GM12874 (cell line): ENCODE results near the gene COL2A1.

ENCODE experiments used
- CTCF ChIP-seq: IDR thresholded peaks from 2 replicates; pipeline ENCODE4 v1.5.1; 2011; ENCODE audit warnings: low read depth, mild to moderate bottlenecking, control low read depth, low read length, moderate library complexity; ENCODE audit not compliant: insufficient read depth

COL2A1 gene

GRCh38 chr12:48044396-48044795 is 40.1 kb upstream of the COL2A1 start:
- no peak for TF ChIP-seq CTCF

- TF ChIP-seq CTCF, result no peak
Measured at GRCh38 chr12:48043771-48044170, 39.5 kb upstream of the COL2A1 start.

GRCh38 chr12:48041591-48042423 is 37.5 kb upstream of the COL2A1 start:
- TF ChIP-seq CTCF, result no peak

GRCh38 chr12:48040354-48040753 is 36.1 kb upstream of the COL2A1 start:
- no peak for TF ChIP-seq CTCF

- TF ChIP-seq CTCF, result no peak
Measured at GRCh38 chr12:48039151-48039550, 34.9 kb upstream of the COL2A1 start.

- TF ChIP-seq CTCF, result no peak
Measured at GRCh38 chr12:48038085-48038484, 33.8 kb upstream of the COL2A1 start.

GRCh38 chr12:48037267-48037915 is 33.1 kb upstream of the COL2A1 start:
- no peak for TF ChIP-seq CTCF
